Progenitor cell of endocrine pancreas (in vitro differentiated cells): ENCODE data around the gene CHP2. TPM values are rescaled to one million over a fixed set of nuclear protein-coding genes. Genes with fewer than 3 reads are reported as not detected.

Source experiments
- DNase-seq: peaks from one replicate; pipeline ENCODE4 v3.0.0; 2021; ENCODE audit warnings: low spot score; ENCODE audit not compliant: unreplicated experiment
- H3K27ac Mint-ChIP-seq: 2 replicates; pipeline ENCODE4 v1.8.0; 2021; ENCODE audit warnings: mild to moderate bottlenecking, moderate library complexity, mixed read lengths
- H3K27me3 Mint-ChIP-seq: 2 replicates; pipeline ENCODE4 v1.8.0; 2021; ENCODE audit warnings: mixed read lengths
- H3K36me3 Mint-ChIP-seq: 2 replicates; pipeline ENCODE4 v1.8.0; 2022; ENCODE audit warnings: mixed read lengths; ENCODE audit not compliant: insufficient read depth
- H3K4me1 Mint-ChIP-seq: 2 replicates; pipeline ENCODE4 v1.8.0; 2021; ENCODE audit warnings: low read depth, mixed read lengths
- H3K4me3 Mint-ChIP-seq: 2 replicates; pipeline ENCODE4 v1.8.0; 2021; ENCODE audit warnings: low read depth, mild to moderate bottlenecking, moderate library complexity, mixed read lengths
- H3K9me3 Mint-ChIP-seq: 2 replicates; pipeline ENCODE4 v1.8.0; 2021; ENCODE audit warnings: low read depth, mixed read lengths
- total RNA-seq: library from RNA; stranded (reverse); gene quantifications from 2 replicates; pipeline ENCODE4 v1.2.1, GENCODE V29; 2021
- TF ChIP-seq, protein P1 (sequence below): fragments of 200-600 bp; sonication (generic); IDR thresholded peaks from one replicate; pipeline ENCODE4 v1.5.0; 2021; ENCODE audit warnings: antibody characterized with exemption, mild to moderate bottlenecking; ENCODE audit not compliant: unreplicated experiment

The CHP2 gene
- total RNA-seq, 1 donor from 2014 or later: not detected

DNA sequence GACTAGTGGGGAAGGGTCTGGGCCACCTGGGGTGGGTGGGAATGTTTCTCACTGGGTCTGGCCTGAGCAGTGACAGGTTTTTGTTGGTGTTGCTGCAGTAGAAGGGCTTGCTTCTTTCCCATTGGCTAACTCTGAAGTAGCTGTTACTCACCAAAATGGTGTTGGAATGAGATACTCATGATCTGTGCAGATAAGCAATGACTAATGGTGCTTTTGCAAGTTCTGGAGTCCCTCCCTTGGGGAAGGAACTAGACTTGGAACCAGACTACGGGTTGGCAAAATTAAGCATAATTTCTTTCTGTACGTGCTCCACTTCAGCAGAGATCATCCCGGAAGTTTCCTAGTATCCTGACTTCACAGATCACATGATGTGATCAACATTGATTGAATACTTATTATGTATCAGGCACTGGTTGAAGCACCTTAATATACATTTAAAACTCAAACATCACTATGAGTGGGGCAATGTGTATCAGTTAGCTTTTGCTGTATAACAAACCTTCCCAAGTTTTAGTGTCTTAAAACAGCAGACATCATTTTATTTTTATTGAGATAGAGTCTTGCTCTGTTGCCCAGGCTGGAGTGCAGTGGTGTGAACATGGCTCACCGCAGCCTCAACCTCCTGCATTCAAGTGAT lies 30.1 kb downstream of the CHP2 start:
- Mint-ChIP-seq H3K4me1 (peaks cover 1% of the 10 kb centered on the region), H3K27me3 (peaks cover 33% of the 10 kb centered on the region), H3K4me3 (no peak overlapping the region), H3K36me3 (no peaks in the 10 kb centered on the region), H3K27ac (no peak overlapping the region), H3K9me3 (no peaks in the 10 kb centered on the region)
- no peak for DNase-seq
- TF ChIP-seq, protein P1, sequence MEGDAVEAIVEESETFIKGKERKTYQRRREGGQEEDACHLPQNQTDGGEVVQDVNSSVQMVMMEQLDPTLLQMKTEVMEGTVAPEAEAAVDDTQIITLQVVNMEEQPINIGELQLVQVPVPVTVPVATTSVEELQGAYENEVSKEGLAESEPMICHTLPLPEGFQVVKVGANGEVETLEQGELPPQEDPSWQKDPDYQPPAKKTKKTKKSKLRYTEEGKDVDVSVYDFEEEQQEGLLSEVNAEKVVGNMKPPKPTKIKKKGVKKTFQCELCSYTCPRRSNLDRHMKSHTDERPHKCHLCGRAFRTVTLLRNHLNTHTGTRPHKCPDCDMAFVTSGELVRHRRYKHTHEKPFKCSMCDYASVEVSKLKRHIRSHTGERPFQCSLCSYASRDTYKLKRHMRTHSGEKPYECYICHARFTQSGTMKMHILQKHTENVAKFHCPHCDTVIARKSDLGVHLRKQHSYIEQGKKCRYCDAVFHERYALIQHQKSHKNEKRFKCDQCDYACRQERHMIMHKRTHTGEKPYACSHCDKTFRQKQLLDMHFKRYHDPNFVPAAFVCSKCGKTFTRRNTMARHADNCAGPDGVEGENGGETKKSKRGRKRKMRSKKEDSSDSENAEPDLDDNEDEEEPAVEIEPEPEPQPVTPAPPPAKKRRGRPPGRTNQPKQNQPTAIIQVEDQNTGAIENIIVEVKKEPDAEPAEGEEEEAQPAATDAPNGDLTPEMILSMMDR: no peak

- peaks cover 33% of the 10 kb centered on the region for H3K27me3 Mint-ChIP-seq
- H3K4me1 Mint-ChIP-seq: peaks cover 1% of the 10 kb centered on the region
Measured at GRCh38 chr16:23785842-23786241, 31.0 kb downstream of the CHP2 start.

DNA sequence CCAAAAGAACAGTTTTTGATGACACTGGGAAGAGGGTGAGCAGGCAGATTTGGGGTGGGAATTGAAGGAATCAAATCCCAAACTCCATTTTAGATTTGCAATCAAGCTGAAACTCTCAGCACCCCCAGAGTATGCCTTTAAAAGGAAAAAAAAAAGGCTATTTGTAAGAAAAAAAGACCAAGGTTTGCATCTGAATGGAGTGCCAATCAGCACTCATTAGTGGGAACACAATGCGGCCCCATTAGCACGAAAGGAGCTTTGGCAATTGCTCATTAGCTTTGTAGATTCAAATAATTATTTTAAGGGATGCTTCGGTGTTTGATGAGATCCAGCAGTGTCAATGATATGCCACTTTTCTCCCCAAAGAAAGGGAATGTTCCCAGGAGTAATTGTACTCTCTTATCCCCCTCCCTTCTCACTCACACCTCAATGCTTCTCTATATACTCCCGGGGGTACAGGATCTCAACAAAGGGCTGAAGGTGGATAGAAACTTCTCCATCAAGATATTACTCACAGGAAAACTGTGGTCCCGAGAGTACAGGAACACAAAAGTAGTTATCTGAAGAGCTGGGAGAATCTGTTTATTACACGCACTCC lies 32.2 kb downstream of the CHP2 start:
- H3K4me3 Mint-ChIP-seq: no peak overlapping the region
- no peaks in the 10 kb centered on the region for H3K9me3 Mint-ChIP-seq
- DNase-seq: no peak
- TF ChIP-seq, protein P1: no peak
- peaks cover 1% of the 10 kb centered on the region for H3K4me1 Mint-ChIP-seq
- H3K27me3 Mint-ChIP-seq: peaks cover 32% of the 10 kb centered on the region
- H3K27ac Mint-ChIP-seq: no peak overlapping the region
- no peaks in the 10 kb centered on the region for H3K36me3 Mint-ChIP-seq

More at GRCh38 chr16:23785842-23786241, 31.0 kb downstream of the CHP2 start:
- no peak overlapping the region for H3K27ac Mint-ChIP-seq
- H3K4me3 Mint-ChIP-seq: no peak overlapping the region
- no peaks in the 10 kb centered on the region for H3K36me3 Mint-ChIP-seq
- DNase-seq: no peak
- TF ChIP-seq, protein P1: no peak
- H3K9me3 Mint-ChIP-seq: no peaks in the 10 kb centered on the region

DNA sequence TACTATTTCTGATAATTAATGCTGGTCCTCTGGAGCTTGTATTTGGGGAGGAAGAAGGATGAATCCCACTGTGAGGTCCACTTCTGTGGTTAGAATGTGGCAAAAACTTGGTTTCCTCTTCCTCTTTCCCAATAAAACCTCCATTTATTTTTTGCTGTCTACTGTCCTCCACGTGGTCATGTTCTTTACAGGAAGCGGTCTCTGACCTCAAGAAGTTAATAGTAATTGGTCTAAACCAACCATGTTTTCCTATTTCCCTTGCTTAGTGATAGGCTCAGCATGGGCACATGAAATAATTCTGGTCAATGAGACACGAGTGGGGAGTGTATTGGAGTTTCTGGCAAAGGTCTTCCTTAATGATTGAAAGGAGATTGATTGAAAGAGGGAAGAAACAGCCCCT lies 33.9 kb downstream of the CHP2 start:
- TF ChIP-seq, protein P1: no peak
- Mint-ChIP-seq H3K4me1 (peaks cover 1% of the 10 kb centered on the region), H3K36me3 (no peaks in the 10 kb centered on the region), H3K27me3 (peaks cover 25% of the 10 kb centered on the region), H3K4me3 (no peak overlapping the region), H3K9me3 (no peaks in the 10 kb centered on the region), H3K27ac (no peak overlapping the region)
- DNase-seq: no peak

- Mint-ChIP-seq H3K27me3 (peaks cover 2% of the 10 kb centered on the region), H3K9me3 (no peaks in the 10 kb centered on the region), H3K27ac (no peak overlapping the region), H3K36me3 (no peaks in the 10 kb centered on the region), H3K4me3 (no peak overlapping the region), H3K4me1 (no peaks in the 10 kb centered on the region)
- TF ChIP-seq, protein P1: no peak
- DNase-seq: no peak
Measured at GRCh38 chr16:23795378-23795777, 40.6 kb downstream of the CHP2 start.
